Hematopoietic multipotent progenitor cell treated with erythropoietin and hydrocortisone succinate and interleukin-3 and kit ligand, for 15 days (in vitro differentiated cells): ENCODE results near the gene ADCY2.

Experiments
- DNase-seq: peaks from one replicate; pipeline ENCODE4 v3.0.0-alpha.2; 2015; ENCODE audit warnings: low spot score

The ADCY2 gene

DNA sequence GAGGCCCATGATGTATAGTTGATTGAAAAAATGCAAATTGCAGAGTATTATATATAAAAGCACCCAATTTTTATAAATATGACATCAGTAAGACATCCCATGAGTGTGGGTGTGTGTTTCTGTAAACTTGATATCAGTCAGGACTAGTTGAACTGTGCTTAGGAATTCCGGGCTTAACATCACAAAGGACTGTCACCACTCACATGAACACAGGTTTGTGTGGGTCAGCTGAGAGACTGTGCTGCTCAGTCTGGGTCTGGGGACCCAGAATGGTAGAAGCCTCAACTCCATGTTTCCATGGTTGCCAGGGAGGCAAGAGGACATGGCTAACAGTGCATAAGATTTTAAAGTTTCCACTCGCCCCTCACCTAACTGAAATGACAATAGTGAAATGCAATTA, 120.3 kb downstream of the ADCY2 start:
- no peak for DNase-seq

DNA sequence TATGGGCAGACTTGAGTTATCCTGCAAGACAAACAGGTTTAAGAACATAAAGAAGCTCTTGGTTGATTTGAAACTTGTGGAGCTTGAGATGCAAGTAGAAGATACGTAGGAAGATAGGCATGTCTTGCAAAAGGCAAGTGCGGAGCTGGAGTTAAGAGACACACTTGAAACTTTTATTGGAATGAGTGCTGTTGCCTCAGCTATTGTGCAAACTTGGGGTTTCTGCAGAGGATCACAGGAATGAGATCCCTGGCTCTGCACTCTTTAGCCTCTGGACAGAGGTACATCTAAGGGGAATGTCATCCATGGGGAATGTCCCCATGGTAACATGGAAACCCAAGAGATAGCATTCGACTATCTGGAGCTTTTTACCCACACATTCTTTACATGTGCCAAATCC, 121.1 kb downstream of the ADCY2 start:
- no peak for DNase-seq

DNA sequence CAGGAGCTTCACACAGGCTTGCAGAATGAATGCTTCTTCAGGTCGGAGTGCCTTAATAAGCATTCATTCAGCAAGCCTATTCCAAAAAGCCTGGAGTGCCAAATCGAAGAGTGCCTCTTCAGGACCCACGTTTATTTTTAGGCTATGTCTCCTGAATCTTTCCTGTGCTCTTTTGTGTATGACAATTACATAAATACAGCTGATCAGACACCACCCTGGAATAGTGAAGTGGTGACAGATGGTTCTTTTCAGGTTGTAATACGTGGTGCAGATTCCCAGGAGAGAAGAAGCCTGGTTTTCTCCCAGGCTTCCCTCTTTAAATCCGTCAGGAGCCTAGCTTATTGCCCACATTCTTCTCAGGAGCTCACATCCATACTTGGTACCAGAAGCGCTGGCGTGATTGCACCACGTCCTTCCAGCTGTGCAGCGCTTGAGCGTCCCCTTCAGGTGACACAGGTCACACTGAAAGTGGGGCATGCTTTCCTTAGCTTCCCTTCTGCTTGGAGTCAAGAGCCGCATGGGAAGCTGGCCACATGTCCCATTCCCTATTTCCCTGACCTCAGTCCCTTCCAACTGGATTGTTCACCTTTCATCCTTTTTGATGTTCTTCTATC, 123.1 kb downstream of the ADCY2 start:
- no peak for DNase-seq

DNA sequence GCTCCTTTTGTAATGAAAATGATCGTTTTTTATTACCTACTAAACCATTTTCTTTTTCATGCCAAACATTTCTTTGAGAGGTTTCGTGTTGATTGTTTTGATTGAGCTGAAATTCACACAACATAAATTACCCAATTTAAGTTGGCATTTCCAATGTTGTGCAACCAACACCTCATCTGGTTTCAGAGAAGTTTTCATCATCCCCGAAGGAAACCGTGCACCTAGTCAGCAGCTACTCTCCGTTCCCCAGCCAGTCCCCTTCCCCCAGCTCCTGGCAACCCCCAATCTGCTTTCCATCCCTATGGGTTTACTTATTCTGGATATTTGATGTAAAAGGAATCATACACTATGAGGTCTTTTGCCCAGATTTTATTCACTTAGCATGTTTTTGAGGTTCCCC, 123.6 kb downstream of the ADCY2 start:
- no peak for DNase-seq

DNA sequence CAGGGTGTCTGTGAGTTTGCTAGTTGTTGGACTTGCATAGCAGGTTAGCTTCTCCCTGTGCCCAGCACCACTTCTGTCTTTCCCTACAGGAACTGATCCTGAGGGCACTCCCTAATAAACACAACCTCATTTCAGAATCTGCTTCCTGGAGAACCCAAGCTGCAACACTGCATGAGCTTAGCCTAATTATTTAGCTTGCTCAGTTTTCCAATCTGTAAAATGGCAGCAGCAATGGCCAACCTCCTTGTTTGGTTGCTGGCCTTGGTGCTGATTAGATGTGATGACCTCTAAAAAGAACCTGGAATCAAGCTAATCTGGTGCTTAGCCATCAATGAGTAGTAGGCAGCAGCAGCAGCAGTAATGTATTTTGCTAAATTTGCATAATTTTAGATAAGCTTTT, 133.9 kb downstream of the ADCY2 start:
- DNase-seq, result no peak

DNA sequence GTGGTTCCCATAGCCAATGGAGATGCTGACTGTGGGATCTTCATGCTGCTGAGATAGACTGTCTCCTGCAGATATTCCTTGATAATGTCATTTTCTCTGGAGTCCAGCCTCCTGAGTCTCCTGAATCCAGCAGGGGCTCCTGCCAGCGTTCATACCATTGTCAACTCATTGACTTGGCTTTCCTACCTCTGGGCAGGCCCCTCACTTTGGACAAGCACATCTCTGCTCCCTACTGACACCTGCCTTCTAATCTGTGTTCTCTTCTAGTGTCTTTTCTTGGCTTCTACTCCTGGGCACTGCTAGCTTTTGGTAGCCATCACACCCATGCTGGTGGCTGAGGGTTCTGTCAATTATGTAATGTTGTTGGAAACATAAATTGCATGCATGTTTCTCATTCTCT, 138.0 kb downstream of the ADCY2 start:
- no peak for DNase-seq

DNA sequence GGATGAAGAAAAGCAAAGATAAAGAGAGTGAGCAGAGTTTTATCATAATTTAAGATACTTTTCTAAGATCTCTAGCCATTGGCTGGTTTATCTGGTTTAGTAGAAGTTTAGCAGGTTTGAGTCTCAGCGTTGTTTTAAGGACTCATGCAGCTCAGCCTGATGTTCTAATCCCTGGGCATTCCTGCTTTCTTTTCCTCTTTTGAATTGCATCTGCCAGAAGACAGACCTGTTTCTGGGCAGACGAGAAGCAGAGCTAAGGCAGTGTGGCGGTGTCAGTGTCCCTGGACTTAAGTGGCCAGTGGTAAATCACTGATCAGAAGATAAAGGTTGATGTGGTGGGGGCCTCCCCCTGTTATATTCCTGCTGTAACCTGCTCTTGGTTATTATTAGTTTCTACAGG, 138.6 kb downstream of the ADCY2 start:
- no peak for DNase-seq

DNA sequence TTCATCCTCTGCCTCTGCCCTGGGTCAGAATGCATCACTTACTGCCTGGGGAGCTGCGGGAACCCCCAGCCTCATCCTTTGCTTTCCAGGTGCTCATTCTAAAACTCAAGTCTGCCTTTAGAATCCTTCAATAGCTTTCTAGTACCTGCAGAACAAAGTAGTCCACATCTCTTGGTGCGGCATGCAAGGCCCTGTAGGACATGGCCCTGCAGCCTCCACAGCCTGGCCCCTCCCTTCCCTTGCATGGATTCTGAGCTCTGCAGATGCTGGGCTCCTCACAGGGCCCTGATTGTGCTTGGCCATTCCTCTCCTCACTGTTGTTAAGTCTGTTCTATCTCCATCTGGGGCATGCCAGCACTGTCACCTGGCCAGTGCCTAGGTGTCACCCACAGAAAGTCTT, 141.6 kb downstream of the ADCY2 start:
- DNase-seq, result no peak

DNA sequence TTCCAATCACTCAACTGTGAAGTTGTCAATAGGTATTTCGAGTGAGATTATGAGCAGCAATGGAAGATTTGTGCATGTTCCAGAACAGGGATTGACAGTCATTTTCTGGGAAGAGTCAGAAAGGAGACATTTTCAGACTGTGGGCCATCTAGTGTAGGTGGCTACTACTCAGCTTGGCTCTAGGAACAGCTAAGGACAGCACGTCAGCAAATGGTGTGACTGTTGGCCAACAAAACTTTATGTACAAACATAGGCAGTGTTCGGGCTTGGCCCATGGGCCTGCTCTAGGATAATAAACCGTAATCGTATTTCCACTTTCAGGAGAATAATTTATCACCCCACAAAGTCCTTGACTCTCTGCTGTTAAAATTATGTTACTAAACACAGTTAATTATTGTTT, 143.6 kb downstream of the ADCY2 start:
- no peak for DNase-seq

DNA sequence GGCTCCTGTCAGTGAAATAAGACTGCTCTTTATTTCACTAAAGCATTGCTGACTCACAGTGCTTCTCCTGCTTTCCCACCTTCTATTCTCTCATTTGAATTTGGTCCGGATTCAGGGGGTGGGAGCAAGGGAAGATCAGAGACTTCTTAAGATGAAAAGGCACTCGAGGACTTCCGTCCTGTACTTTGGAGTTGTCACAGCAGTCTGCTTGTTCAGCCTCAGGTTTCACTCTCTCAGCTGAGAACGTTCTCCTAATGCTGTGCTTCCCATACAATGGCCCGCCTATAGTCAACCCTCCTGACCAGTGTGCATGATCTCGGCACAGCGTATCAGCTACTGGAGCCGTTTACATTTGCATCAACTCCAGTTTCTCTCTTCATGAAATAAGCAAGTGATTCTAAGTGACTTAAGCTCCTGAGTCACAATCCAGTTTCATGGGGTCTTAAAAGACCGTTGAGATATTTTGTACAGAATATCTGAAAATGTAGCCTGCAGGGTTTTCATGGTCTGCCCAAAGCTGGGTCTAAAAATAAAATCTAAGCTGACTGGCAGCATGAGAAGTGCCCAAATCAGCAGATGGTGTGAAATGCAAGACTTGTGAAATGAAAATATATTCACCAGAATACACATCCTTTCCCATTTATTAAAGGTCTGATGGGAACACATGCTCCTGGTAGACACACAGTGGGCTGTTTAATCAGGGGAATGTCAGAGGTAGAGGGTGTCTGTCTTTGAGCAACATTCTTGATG, 145.0 kb downstream of the ADCY2 start:
- no peak for DNase-seq

DNA sequence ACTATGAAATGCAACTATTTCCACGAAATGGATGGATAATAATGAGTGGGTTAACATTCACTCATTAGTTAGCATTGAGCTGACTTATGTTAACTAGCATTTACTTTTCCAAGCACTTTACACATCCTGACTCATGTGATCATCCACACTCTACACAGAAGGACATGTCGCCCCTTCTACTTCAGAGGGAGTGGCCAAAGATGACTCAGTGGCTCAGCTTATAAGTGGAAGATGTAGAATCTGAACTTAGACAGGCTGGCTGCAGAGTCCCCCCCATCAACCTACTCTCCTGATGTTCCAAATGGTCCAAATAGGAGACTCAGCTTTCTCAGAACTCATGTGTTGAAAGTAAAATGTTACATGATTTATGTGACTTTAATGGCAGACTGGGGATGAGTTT, 146.0 kb downstream of the ADCY2 start:
- no peak for DNase-seq

DNA sequence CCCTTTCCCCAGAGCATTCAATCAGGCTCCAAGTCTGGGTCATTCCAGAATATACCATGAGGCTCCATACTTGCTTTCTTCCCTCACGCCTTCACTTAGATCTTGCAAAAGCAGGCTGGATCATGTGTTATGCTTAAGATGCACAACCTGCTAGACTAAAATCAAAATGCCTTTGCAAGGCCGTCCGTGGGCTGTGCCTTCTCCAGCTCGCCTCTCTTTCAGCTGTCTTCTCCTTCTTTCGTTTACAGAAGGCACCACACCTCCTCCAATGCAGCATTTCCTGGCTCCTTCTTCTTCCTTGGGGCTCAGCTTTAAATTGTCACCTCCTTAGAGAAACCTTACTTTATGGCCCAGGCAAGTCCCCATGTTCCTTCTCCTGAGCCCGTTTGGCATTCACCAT, 150.6 kb downstream of the ADCY2 start:
- DNase-seq, result no peak

DNA sequence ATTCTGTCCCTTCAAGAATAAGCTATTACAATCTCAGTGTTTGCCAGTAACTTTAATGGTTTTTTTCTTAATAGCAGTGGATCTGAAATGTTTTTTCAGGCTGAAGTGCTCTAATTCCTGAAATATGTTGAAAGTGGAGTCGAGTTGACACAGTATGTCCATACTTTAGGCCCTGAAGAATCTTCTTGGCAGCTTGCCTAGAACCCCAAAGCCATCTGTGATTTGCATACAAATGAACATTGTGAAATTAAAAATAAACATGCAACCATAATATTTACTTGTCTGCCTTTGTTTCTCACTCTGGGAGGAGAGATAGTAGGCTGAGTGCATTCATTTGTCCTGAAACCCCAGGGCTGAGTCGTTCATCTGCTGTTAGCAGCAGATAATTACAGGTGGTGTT, 152.7 kb downstream of the ADCY2 start:
- no peak for DNase-seq

DNA sequence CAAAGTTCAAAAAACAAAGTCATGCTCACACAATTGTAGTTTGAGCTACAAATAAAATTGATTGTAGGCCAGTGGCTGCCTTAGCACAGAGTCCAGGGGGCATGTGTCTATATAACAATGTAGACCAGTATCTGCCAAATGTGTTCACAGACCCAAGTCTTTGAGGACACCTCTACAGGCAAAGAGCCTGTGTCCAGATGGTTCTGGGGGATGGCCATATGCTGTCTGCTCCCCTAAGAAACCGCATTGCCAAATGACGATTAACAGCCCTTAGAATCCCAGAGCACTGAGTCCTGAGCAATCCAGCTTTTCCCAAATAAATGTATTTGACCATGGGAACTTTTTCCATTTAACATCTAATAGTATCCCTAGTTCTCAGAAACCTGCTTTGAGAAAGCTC, 169.6 kb downstream of the ADCY2 start:
- no peak for DNase-seq

DNA sequence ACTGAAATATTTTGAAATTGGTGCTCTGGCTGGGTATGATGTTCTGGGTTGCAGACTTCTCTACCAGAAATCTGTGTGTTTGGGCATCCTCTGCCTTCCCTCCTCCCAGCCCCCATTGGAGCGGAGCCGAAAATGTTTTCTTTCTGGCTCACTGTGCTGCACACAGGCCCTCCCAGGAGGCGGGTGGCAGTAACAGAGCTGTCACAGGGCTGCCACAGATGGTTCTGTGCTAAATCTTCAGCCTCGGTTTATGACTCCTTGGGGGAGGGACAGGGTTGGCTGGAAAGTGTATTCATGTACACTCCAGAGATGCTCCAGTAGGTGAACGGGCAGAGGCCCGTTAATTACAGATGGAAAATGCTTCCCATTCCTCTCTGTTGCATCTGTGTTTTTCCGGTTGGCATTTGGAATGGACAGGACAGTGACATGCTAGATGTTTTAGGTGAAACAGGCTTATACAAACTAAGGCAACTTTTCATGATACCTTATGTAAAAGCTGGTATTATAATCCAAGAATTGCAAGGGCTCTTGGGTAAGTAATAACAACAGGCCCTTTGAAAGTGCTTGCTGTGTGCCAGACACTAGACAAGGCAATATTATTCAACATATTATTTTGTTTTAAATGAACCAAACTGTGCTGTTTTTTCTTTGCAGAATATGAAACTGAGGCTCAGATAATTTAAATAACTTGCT, 180.2 kb downstream of the ADCY2 start:
- no peak for DNase-seq

DNA sequence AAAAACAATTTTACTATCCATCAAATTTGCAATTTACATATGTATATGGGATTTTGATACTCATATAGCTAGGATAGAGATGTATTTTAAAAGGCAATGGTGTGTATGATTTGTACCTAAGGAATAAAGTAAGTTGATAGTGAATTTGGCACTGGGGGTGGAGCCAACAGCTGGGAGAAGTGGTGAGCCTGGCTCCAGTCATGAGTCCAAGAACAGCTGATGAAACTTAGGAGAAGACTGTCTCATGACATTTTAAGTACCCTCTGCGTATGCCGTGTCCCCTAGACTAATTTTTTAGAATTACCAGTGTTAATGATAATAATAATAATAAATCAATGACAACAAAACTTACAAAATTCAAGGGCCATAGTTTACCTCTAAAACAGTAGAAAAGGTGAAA, 181.4 kb downstream of the ADCY2 start:
- no peak for DNase-seq

DNA sequence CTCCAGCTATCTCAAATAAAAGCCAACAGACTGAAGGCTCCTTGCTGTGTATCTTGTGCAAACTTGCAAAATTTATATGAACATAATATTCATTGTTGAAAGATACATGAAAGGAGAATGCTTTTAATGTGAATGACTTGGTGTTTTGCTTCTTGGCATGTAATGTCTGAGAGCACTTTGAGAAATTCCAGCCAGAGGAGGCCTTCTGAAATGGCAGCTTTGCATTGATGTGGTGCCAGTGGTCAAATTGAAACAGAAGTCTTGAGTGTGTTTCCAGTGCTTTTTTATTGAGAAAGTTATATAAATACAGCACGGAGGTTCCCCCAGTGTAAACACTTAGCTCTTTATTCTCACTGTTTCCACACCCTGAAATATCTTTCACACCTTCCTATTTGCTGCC, 182.1 kb downstream of the ADCY2 start:
- DNase-seq, result no peak

DNA sequence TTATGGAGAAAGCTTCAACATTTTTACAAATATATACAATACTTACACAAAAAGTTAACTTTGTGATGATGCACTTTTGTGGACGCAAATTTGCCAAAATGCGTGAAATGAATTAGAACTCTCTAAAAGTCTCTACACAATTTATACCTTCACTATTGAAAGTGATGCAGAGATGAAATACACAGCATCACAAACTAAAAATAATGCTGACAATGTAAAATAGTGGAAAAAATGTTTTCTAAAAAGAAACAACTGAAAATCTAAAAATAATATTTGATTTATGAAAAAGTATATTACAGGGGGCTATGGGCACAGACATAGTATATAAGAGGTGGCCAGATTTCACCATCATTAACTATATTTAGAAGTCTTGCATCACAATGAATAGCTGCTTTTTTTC, 188.8 kb downstream of the ADCY2 start:
- no peak for DNase-seq

DNA sequence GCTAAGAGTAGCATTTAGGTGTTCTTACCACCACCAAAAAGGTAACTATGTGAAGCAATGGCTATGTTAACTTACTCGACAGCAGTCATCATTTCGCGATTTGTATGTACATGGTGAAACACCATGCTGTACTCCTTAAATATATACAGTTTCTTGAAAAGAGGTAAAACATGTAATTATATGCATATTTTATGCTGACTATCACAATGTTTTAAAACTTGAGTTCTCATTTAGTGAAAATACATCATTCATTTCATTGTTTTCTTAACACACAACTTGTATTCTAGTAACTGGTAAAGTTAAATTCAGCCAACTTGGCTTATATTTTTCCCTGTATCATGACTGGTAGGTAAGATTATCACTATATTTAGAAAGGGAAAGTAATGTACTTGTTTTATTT, 189.9 kb downstream of the ADCY2 start:
- no peak for DNase-seq

DNA sequence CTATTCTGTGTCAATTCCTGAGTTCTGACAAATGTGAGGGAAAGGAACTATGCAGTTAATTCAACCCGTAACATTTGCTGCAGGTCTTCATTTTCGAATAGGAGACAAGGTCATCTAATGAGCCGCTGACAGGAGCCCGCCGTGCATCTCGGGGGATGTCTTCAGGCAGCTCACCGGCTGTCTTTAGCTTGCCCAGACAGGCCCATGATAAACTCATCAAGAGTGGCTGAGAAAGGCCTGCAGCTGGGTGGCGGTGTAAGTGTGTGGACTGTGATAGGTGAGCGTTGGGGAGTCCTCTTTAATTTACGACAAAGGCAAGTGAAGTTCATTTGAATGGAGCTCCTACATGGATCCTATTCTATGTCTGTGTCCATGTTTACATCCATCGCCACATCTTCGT, 190.5 kb downstream of the ADCY2 start:
- no peak for DNase-seq

DNA sequence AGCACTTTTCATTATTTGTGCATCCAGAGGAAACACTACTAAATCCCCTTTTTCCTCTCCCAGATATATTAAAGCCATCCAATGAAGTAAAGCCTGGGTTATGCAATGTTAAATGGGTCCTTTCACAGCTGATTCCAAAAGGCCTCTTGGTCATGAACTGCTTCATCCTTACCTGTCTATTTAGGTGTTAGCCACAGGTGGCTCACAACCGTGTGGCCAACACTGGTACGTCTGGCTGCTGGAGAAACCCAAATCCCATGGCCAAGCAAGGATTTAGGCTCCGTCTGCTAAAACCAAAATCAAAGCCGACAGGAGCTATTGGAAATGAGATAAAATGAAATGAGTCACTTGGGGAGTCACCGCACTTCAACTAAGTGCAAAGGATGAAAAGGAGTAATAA, 193.9 kb downstream of the ADCY2 start:
- DNase-seq, result no peak

DNA sequence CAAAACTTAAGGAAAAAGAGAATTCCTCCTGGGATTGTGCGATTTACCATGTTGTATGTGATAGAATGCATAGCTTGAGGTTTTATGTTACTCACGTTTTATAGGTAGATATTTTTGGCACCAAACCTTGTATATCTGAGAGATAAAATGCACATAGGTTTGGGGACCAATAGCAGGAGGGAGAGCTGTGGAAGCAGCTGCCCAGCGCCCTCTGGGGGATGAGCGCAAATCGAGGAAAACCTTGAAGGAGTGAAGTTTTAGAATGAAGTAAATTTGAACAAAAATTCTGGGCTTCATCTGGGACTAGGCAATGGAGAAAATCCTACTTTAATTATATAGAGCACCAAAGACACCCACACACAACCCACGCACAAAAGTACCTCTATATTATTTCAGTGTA, 197.0 kb downstream of the ADCY2 start:
- DNase-seq, result no peak

DNA sequence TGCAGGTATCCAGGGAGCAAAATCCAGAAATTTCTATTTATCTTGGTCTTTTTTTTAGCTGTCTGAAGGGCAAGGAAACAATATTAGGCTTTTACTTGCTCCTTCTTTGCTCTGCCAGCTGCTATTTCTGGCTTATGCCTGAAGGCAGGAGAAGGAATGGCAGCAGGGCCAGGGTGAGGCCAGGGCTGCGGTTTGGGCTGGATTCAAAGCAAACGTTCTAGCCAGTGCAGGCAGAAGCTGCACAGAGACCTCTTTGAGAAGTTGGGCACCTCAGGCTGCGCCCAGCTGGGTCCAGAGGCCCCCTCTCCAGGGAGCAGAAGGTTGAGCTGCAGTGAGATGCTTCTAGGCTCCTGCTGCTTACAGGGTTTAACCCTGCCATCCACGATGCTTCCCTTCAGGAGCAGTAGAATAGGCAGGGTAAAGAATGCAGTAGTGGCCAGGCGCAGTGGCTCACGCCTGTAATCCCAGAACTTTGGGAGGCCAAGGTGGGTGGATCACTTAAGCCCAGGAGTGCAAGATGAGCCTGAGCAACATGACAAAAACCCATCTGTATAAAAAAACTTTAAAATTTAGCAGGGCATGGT, 201.2 kb downstream of the ADCY2 start:
- no peak for DNase-seq
